HG02840 (cell line): ENCODE measurements around the gene SFT2D1.
A peak's percentile ranks its signal among the peaks of the same experiment; 100 is the strongest.

Experiments used
- ATAC-seq: cut with Tn5 transposase; IDR thresholded peaks from one replicate; pipeline ENCODE4 v1.9.1; 2021; ENCODE audit warnings: mild to moderate bottlenecking, moderate library complexity, moderate number of reproducible peaks; ENCODE audit not compliant: unreplicated experiment, low FRiP score

The SFT2D1 gene

DNA sequence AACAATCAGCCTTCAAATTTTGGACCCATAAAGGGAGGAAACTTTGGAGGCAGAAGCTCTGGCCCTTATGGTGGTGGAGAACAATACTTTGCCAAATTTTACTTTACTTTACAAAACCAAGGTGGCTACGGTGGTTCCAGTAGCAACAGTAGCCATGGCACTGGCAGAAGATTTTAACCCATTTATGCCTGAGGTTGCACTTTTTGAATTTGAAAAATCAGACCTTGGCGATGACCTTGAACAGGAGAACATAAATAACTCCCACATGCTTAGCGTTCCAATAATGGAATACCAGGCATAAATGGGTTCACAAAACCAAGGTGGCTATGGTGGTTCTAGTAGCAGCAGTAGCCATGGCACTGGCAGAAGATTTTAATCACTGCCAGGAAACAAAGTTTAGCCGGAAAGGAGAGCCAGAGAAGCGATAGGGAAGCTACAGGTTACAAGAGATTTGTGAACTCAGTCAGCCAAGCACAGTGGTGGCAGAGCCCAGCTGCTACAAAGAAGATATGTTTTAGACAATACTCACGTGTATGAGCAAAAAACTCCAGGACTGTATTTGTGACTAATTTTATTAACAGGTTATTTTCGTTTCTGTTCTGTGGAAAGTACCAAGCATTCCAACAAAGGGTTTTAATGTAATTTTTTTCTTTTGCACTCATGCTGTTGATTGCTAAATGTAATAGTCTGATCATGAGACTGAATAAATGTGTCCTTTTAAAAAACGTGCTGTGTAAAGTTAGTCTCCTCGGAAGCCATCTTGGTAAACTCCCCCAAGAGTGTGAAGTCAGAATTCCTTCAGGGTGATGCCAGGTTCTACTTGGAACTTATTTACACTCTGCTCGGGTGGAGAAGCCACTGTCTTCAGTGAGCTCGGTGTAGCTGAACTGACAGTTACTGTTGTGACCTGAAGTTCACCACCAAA is 6.7 kb downstream of the SFT2D1 start:
- peak; percentile 43 for ATAC-seq

DNA sequence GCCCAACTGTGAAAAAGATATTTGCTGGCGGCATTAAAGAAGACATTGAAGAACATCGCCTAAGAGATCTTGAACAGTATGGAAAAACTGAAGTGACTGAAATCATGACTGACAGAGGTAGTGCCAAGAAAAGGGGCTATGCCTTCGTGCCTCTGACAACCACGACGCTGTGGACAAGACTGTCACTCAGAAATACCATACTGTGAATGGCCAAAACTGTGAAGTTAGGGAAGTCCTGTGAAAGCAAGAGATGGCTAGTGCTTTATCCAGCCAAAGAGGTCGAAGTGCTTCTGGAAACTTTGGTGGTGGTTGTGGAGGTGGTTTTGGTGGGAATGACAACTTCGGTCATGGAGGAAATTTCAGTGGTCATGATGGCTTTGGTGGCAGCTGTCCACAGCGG is 7.5 kb downstream of the SFT2D1 start:
- ATAC-seq = no peak

DNA sequence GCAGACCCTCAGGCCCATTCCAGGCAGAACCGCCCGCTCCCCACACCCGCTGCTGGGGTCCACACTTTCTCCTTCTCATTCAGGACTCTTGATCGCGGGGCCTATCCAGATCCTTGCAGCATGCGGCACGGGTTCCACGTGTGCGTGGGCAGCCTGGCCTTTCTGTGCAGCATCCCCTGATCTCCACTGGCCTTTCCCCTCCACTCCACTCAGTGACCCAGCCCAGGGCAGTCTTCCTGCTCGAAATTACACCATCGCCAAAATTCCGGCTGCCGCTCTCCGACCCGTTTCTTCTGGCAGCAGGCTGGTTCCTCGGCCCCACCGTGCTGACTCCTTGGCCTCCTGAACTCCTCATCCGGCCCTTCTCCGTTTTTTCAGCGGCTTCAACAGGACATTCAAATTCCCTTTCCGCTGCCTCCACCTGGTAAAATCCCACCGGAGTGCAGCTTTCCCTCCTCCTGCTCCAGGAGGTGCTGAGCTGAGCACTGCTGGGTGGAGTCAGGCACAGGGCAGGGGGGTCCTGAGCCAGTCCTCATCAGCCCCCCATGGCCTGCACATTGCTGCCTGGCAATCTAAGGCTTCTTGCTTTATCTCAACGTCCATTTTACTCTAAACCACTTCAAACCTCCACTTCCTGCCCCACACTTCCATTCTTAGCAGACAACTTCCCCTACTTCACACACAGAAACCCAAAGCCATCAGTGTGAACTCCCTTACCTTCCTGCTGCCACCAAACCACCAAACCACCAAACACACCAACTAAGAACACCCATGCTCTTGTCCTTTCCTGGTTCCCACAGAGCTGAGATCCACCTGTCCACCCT is 9.0 kb downstream of the SFT2D1 start:
- peak; percentile 55 for ATAC-seq

DNA sequence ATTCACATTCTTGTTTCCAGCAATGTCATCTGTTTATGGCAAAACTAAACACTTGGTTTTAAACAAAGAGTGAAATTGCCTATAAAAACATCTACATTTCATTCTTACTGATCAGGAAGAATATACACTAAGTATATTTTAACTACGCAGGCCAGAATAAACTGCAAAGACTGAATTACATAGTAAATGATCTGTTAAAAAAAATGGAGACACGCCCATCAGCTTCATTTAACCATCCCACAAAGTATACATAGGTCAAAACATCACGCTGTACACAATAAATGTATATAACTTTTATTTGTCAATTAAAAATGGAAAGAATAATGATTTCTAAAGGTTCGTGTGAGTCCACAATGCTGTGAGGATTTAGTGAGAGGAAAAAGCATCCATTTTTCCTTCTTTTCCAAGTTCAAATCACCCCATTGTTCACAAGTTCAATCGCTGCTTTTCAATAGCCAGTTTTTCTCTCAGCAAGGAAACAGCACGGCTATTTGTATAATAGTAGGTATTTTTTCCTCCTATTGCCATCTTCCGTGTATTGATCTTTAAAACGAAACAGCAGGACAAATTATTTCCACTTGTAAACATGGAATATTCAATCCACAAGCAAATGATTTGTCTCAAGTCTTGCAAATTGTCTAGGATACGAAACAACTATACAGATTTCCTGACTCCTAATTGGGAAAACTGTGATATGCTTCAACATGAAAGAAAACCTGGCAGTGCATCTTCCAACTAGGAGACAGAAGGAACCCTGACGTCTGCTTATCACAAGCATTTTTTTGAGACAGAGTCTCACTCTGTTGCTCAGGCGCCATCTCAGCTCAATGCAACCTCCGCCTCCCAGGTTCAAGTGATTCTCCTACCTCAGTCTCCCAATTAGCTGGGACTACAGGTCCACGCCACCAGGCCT is 10.6 kb downstream of the SFT2D1 start:
- no peak for ATAC-seq

DNA sequence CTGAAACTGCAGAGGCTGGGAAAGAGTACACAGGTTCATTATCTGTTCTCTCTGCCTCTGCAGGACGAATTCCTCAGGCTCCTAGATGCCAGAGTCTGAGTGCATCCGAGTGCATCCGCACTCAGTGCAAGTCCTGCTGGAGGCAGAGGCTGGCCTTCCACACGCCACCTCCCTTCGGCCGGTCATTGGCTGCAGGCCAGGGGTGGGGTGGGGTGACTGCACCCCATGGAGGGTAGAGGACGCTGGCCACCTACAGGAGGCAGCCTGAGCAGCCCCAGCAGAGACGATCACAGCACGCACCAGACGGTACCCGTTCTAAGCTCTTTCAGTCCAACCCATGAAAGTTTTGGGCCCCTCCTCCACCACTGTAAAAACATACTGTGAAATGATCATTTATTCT is 11.7 kb downstream of the SFT2D1 start:
- ATAC-seq = no peak

DNA sequence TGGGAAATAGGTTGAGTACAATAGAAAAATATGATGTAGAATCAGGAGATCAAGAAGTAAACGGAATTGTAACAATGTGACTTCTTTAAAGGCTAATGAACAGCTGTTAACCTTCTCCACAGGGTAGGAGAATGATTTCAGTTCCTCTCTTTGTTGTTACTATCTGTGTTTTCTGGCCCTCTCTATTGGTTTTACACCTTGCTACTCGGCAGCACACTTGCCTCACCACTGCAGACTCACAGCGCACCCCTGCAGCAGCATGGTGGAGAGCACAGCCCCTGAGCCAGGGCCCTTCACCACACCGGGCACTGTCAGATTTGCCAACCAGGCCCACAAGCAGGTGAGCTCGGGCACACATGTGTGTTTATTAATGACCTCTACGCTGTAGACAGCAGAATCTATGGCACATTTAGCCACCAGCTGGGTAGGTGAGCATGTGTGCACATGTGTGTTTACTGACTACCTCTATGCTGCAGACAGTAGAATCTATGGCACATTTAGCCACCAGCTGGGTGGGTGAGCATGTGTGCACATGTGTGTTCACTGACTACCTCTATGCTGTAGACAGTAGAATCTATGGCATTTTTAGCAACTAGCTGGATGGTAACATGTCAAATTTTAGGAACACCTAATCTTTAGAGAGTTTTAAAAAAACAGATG is 16.8 kb downstream of the SFT2D1 start:
- ATAC-seq = no peak

DNA sequence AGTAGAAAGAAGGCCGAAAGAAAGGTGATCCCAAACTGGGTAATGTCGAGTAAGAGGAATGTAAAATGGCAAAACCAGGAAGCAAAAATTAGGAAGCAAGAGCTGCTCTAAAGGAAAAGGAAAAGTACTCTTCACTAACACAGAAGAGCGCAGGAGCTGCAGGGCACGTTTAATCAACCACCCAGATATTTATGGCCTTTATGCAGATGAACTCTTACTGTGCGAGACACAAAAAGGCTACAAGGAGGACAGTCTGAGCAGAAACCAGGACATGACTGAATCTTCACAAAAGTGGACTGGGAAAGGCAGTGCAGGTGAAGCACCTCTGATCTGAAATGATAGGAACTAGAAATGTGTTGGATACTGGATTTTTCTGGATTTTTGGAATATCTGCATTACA is 18.9 kb downstream of the SFT2D1 start:
- ATAC-seq = no peak

GRCh38 chr6:166318649-166319600 is 23.4 kb downstream of the SFT2D1 start:
- ATAC-seq = no peak

- ATAC-seq = no peak
Observed at GRCh38 chr6:166318227-166318626, 24.1 kb downstream of the SFT2D1 start.

DNA sequence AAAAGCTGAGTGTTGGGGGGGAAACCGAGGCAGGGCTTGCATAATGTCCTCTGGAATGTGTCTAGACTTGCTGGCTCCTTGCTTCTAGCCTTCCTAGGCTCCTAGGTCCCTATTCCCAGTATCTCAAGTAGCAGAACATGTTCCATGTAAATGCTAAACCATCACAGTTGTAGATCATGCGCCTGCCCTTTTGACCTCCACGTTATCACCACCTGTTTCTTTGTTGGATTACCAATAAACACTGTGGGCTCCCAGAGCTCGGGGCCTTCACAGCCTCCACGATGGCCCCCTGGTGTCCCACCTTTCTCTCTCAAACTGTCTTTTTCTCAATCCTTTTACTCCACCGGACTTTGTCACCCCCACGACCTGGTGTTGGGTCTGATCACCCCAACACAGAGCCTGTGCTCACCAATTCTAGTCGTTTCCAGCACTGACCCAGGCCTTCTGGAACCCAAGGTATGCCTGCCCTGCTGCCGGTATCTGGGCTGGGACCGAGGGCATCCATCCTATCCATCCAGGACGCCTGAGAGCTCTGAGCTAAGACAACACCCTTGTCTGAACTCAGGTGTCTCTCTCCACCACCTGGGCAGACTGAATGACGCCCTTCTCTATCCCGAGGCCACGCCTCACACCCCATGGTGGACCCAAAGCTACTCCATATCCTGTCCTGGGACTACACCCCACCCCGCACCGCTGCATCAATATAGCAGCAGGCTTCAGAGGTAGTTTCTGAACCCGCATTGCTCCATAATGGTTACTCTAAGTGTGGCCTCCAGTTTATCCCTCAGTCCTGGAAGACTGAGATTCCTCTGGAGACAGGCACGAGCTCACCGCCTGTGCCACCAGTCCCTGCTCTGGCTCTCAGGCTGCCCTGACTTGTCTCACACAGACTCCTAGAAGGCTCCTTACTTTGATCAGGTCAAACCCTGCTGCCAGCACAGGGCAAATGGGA is 24.8 kb downstream of the SFT2D1 start:
- ATAC-seq = no peak

DNA sequence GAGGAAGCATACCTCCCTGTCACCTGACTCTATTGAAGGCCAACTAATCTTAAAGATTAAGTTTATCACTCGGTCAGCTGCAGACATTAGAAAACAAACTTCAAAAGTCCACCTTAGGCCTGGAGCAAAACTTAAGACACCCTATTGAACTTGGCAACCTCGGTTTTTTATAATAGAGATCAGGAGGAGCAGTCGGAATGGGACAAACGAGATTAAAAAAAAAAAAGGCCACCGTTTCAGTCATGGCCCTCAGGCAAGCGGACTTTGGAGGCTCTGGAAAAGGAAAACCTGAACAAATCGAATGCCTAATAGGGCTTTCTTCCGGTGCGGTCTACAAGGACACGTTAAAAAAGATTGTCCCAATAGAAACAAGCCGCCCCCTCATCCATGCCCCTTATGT is 26.9 kb downstream of the SFT2D1 start:
- ATAC-seq = no peak

- ATAC-seq = no peak
Observed at GRCh38 chr6:166314454-166314853, 27.9 kb downstream of the SFT2D1 start.

DNA sequence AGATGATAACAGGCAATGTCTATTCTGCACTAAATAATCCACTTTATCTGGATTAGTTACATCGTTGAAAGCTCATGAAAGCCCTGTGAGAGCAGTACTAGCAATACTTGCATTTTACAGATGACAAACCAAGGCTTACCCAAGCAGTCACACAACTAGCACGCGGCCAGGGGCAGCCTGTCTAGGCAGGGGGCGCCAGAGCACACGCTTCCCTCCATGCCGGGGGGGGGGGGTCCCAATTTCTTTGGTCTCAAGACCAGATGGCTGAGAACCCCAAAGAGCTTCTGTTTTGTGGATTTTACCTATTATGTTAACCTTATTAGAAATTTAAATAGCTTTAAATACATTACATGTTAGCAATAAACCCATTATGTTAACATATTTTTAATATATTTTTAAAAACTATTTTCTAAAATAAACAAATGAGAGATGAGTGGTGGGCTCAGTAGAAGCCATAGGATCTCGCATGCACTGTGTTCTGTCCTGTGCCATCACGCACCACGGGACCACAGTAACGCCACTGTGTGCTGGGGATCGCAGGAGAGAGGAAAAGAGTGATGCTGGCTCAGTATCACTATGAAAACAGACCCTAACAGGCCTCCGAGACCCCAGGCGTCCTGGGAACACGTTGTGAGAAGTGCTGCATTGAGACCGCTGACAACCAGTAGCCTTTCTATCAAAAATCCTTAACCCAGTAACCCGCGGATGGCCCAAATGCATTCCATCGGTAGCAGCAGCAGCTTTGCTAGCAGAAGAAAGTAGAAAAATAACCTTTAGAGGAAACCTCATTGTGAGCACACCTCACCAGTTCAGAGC is 28.9 kb downstream of the SFT2D1 start:
- ATAC-seq = peak; percentile 69

- ATAC-seq = no peak
Observed at GRCh38 chr6:166312832-166313231, 29.5 kb downstream of the SFT2D1 start.

GRCh38 chr6:166310634-166311033 is 31.7 kb downstream of the SFT2D1 start:
- no peak for ATAC-seq

GRCh38 chr6:166309977-166310376 is 32.4 kb downstream of the SFT2D1 start:
- no peak for ATAC-seq
